ENCODE results near the gene WDR5. TPM values are rescaled to one million over a fixed set of nuclear protein-coding genes. Genes with fewer than 3 reads are reported as not detected.

Gene WDR5
- polyA plus RNA-seq, 2 of the 4 experiments (the other 2 are of a cell fraction), result 37.9 to 46.0 TPM

- no peak for FAIRE-seq
- H3K27ac ChIP-seq, result no peak overlapping the region
- H3K9me3 ChIP-seq, result no peaks in the 10 kb centered on the region
- 0 out of 6 replicates have a peak, but pooled peaks of 1 of the 2 experiments have one; percentile 7 for ATAC-seq
- CTCF ChIA-PET, result interaction anchor here (0.6 to 1.3 kb wide), 5 partner anchors 9 to 499 kb away, joined by 3 read pairs; no protein-coding TSS in a partner anchor
- no peak overlapping the region for H3K4me3 ChIP-seq
- WGBS (ENCODE audit: missing lambda C conversion rate), result 76% methylated on average over 23 of the region's 29 CpGs
- H3K4me2 ChIP-seq, result no peak overlapping the region
- TF ChIP-seq CHD2 (IDR thresholded peaks at IDR 0.05; ENCODE audit: low read length, partially characterized antibody) (no peak), POLR2AphosphoS2 (conservative IDR thresholded peaks at IDR 0.05; ENCODE audit: low read length) (no peak), KDM1A (IDR thresholded peaks at IDR 0.05; ENCODE audit: low read depth) (no peak), ZSCAN20 (CRISPR knock-in tag; IDR thresholded peaks at IDR 0.05) (no peak), ZNF302 (CRISPR knock-in tag; IDR thresholded peaks at IDR 0.05) (no peak), CTCF (IDR thresholded peaks at IDR 0.05) (no peak), ELK1 (IDR thresholded peaks at IDR 0.05; ENCODE audit: low read depth, low read length) (no peak), REST (IDR thresholded peaks at IDR 0.05) (no peak), FOXS1 (CRISPR knock-in tag; IDR thresholded peaks at IDR 0.05) (no peak), EP300 (IDR thresholded peaks at IDR 0.05) (no peak), USF2 (IDR thresholded peaks at IDR 0.05) (no peak), JUN (IDR thresholded peaks at IDR 0.05) (no peak), GATA3 (IDR thresholded peaks at IDR 0.05; ENCODE audit: borderline replicate concordance) (no peak), CBX8 (IDR thresholded peaks at IDR 0.05) (no peak), MAFK (IDR thresholded peaks at IDR 0.05; ENCODE audit: partially characterized antibody) (no peak), BCL3 (IDR thresholded peaks at IDR 0.05) (no peak)
- POLR2A ChIA-PET, result no interaction called here
- DNase-seq (ENCODE audit: low read depth in 1 of 2, low spot score in 1 of 2), result no peak
- no peaks in the 10 kb centered on the region for H3K4me1 ChIP-seq
These were observed 54.6 kb downstream of the WDR5 start for GRCh38 chr9:134190232-134191121.

Data from A549 (cell line).